GM12878 (cell line): ENCODE results near the gene MIGA2. TPM values are rescaled to one million over a fixed set of nuclear protein-coding genes. Genes with fewer than 3 reads are reported as not detected.

Experiments
- ATAC-seq: fragments of 200-7000 bp; cut with Tn5 transposase; 3 replicates; pipeline ENCODE4 v1.9.1; 2020; ENCODE audit warnings: mild to moderate bottlenecking, moderate library complexity
- BruUV-seq: library from RNA; stranded (reverse); fragments of 400-500 nt; replicated peaks from 2 replicates; lab custom pipeline; 2021; lab: Mats Ljungman, UMichigan
- CTCF ChIA-PET: fragments of 300-600 bp; sonication (Branson Sonifier 250); formaldehyde crosslinking; extraction: SDS; loops from one replicate; lab custom pipeline; 2021; ENCODE audit warnings: inconsistent platforms; lab: Yijun Ruan, JAX
- POLR2A ChIA-PET: fragments of 350-600 bp; formaldehyde crosslinking; extraction: SDS; loops from one replicate; lab custom pipeline; 2021; ENCODE audit warnings: inconsistent platforms; lab: Charles Lee
- RAD21 ChIA-PET: fragments of 300-600 bp; sonication (Branson Sonifier 250); formaldehyde crosslinking; loops from one replicate; lab custom pipeline; 2023; ENCODE audit warnings: antibody characterized with exemption; ENCODE audit not compliant: unreplicated experiment; lab: Charles Lee
- SMC1A ChIA-PET: fragments of 300-600 bp; sonication (Branson Sonifier 250); formaldehyde crosslinking; loops from one replicate; lab custom pipeline; 2023; ENCODE audit not compliant: unreplicated experiment, uncharacterized antibody; lab: Charles Lee
- DNase-seq: peaks from one replicate; pipeline ENCODE4 v3.0.0-alpha.2; 2011; ENCODE audit warnings: low read depth, low spot score
- FAIRE-seq: peaks from 3 replicates; lab custom pipeline; 2011; peaks lifted over from hg19 to GRCh38; lab: Jason Lieb, UNC
- H2AFZ ChIP-seq: 2 replicates; pipeline ENCODE4 v1.6.0; 2011; ENCODE audit warnings: low read depth, low read length, control low read depth; ENCODE audit not compliant: control insufficient read depth
- H3K27ac ChIP-seq: 2 replicates; pipeline ENCODE4 v1.5.1; 2011; ENCODE audit warnings: control low read depth; ENCODE audit not compliant: control insufficient read depth, insufficient read depth
- H3K27me3 ChIP-seq, 2 experiments: replicated peaks in 1 of 2; 2 replicates each; pipeline versions ENCODE4 v1.6.0 to v1.6.1; 2011; ENCODE audit warnings: low read length in 1 of 2; ENCODE audit not compliant: control insufficient read depth in 2 of 2, insufficient read depth in 2 of 2
- H3K36me3 ChIP-seq, 2 experiments: 2 replicates each; pipeline ENCODE4 v1.5.1; 2011; ENCODE audit warnings: low read length in 1 of 2; ENCODE audit not compliant: control insufficient read depth in 2 of 2, insufficient read depth in 2 of 2
- H3K4me1 ChIP-seq: 2 replicates; pipeline ENCODE4 v1.6.1; 2011; ENCODE audit warnings: mild to moderate bottlenecking, low read length, moderate library complexity, mixed read lengths; ENCODE audit not compliant: control insufficient read depth, insufficient read depth
- H3K4me2 ChIP-seq: 2 replicates; pipeline ENCODE4 v1.6.0; 2011; ENCODE audit warnings: control low read depth; ENCODE audit not compliant: control insufficient read depth, insufficient read depth
- H3K4me3 ChIP-seq: fragments of 200-600 bp; sonication (generic); 2 replicates; pipeline ENCODE4 v1.5.1; 2016
- H3K79me2 ChIP-seq: 2 replicates; pipeline ENCODE4 v1.6.0; 2011; ENCODE audit warnings: low read length; ENCODE audit not compliant: control insufficient read depth, insufficient read depth
- H3K9ac ChIP-seq: 2 replicates; pipeline ENCODE4 v1.8.0; 2011; ENCODE audit warnings: low read length, control low read depth, mixed read lengths; ENCODE audit not compliant: control insufficient read depth, insufficient read depth
- H3K9me3 ChIP-seq: replicated peaks from 3 replicates; pipeline ENCODE4 v1.5.1; 2011; ENCODE audit warnings: mild to moderate bottlenecking, low read length; ENCODE audit not compliant: control insufficient read depth, insufficient read depth
- H4K20me1 ChIP-seq: 2 replicates; pipeline ENCODE4 v1.6.0; 2011; ENCODE audit not compliant: control insufficient read depth, insufficient read depth
- BACH1 ChIP-seq: fragments of 450-650 bp; IDR thresholded peaks from 2 replicates; pipeline ENCODE4 v1.6.1; 2017; ENCODE audit warnings: mild to moderate bottlenecking, borderline replicate concordance
- BHLHE40 ChIP-seq, 2 experiments: fragments of 450-650 bp in 1 of 2; IDR thresholded peaks; 2 replicates each; pipeline ENCODE4 v1.6.1; 2011 to 2017; ENCODE audit warnings: low read depth in 2 of 2, borderline replicate concordance in 1 of 2, improper control_type of control experiment in 1 of 2, low read length in 1 of 2, mild to moderate bottlenecking in 1 of 2
- EZH2 ChIP-seq: IDR thresholded peaks from 2 replicates; pipeline ENCODE4 v1.6.1; 2012; ENCODE audit warnings: low read depth, mild to moderate bottlenecking, control low read depth, inconsistent platforms, low read length, borderline replicate concordance; ENCODE audit not compliant: control insufficient read depth
- MTA3 ChIP-seq: IDR thresholded peaks from 2 replicates; pipeline ENCODE4 v1.6.1; 2012; ENCODE audit warnings: low read length, inconsistent platforms, borderline replicate concordance
- NFXL1 ChIP-seq: fragments of 450-650 bp; IDR thresholded peaks from 2 replicates; pipeline ENCODE4 v1.6.1; 2017; ENCODE audit warnings: antibody characterized with exemption, mild to moderate bottlenecking, borderline replicate concordance
- NFYA ChIP-seq: IDR thresholded peaks from 2 replicates; pipeline ENCODE4 v1.6.1; 2011; ENCODE audit warnings: low read depth, mild to moderate bottlenecking, low read length, improper control_type of control experiment, borderline replicate concordance
- PML ChIP-seq: IDR thresholded peaks from 2 replicates; pipeline ENCODE4 v1.6.1; 2012; ENCODE audit warnings: low read length, inconsistent platforms
- RAD21 ChIP-seq: IDR thresholded peaks from 2 replicates; pipeline ENCODE4 v1.6.1; 2011; ENCODE audit warnings: mild to moderate bottlenecking, low read depth, low read length, moderate library complexity; ENCODE audit not compliant: insufficient read depth
- RUNX3 ChIP-seq: IDR thresholded peaks from 2 replicates; pipeline ENCODE4 v1.6.1; 2012; ENCODE audit warnings: low read length, inconsistent platforms
- SMARCA5 ChIP-seq: fragments of 450-650 bp; IDR thresholded peaks from 2 replicates; pipeline ENCODE4 v1.6.1; 2017; ENCODE audit warnings: mild to moderate bottlenecking
- SMC3 ChIP-seq: IDR thresholded peaks from 2 replicates; pipeline ENCODE4 v1.6.1; 2011; ENCODE audit warnings: low read length, improper control_type of control experiment, borderline replicate concordance
- ZNF384 ChIP-seq: IDR thresholded peaks from 2 replicates; pipeline ENCODE4 v1.6.1; 2012; ENCODE audit warnings: low read depth, mild to moderate bottlenecking, low read length, improper control_type of control experiment, borderline replicate concordance
- ZZZ3 ChIP-seq: IDR thresholded peaks from 2 replicates; pipeline ENCODE4 v1.6.1; 2011; ENCODE audit warnings: low read depth; ENCODE audit not compliant: control insufficient read depth, insufficient read length
- WGBS: methylation state at CpG from one replicate; pipeline ENCODE4 v1.1.6; 2016; ENCODE audit warnings: low lambda C conversion rate; ENCODE audit not compliant: insufficient replicate concordance, insufficient coverage; ENCODE audit errors: missing lambda C conversion rate; 5-methylcytosine and 5-hydroxymethylcytosine counted together
- in situ Hi-C: fragments of 300-500 bp; cut with MboI; formaldehyde crosslinking; loops from 9 replicates; pipeline ENCODE4 v1.14.3; 2018; ENCODE audit warnings: mixed read lengths
- intact Hi-C: fragments of 100-400 bp; cut with micrococcal nuclease; formaldehyde crosslinking; loops from one replicate; pipeline ENCODE4 v1.14.2; 2022; ENCODE audit not compliant: unreplicated experiment
- polyA plus RNA-seq, 11 experiments: library from polyadenylated mRNA; depleted of rRNA in 4 of 11; unstranded in 6 of 11; stranded (reverse) in 5 of 11; fragments of >200 nt; fragmentation: Nextera tagmentation in 4 of 11; fragmentation: Illumina TruSeq in 1 of 11; extraction: Ambion mirVana in 4 of 11; extraction: Trizol in 1 of 11; gene quantifications; 1 replicate in 1 of 11; 2 replicates in 10 of 11; pipeline versions ENCODE4 v1.2.1 to v1.2.3, GENCODE V29; 2011 to 2016; ENCODE audit warnings: inconsistent platforms in 2 of 11, missing spikeins in 2 of 11, low read depth in 1 of 11
- total RNA-seq, 4 experiments: library from RNA; depleted of rRNA in 3 of 4; stranded (reverse); fragments of >200 nt in 3 of 4; fragmentation: Illumina TruSeq in 1 of 4; extraction: Trizol in 1 of 4; gene quantifications; 2 replicates each; pipeline versions ENCODE4 v1.2.1 to v1.2.3, GENCODE V29; 2013 to 2021
- TF ChIP-seq, protein P1 (sequence below): IDR thresholded peaks from 2 replicates; pipeline ENCODE4 v1.6.1; 2011; ENCODE audit warnings: low read depth, mild to moderate bottlenecking, low read length, moderate library complexity, borderline replicate concordance; ENCODE audit errors: extremely low read depth
- TF ChIP-seq, protein P2 (sequence below): IDR thresholded peaks from 2 replicates; pipeline ENCODE4 v1.6.1; 2011; ENCODE audit warnings: borderline replicate concordance, low read depth, mild to moderate bottlenecking, moderate library complexity, low read length; ENCODE audit not compliant: insufficient read depth, poor library complexity, severe bottlenecking
- TF ChIP-seq, protein P3 (sequence below): fragments of 450-650 bp; formaldehyde crosslinking; IDR thresholded peaks from 2 replicates; pipeline ENCODE4 v1.4.0; 2022; ENCODE audit warnings: mild to moderate bottlenecking, moderate library complexity

The MIGA2 gene
- total and polyA plus RNA-seq, 10 of the 15 experiments (the other 5 are each of a cell fraction or from before 2014, with no cell fraction given): 0.14 to 31.0 (median 12.7) TPM

DNA sequence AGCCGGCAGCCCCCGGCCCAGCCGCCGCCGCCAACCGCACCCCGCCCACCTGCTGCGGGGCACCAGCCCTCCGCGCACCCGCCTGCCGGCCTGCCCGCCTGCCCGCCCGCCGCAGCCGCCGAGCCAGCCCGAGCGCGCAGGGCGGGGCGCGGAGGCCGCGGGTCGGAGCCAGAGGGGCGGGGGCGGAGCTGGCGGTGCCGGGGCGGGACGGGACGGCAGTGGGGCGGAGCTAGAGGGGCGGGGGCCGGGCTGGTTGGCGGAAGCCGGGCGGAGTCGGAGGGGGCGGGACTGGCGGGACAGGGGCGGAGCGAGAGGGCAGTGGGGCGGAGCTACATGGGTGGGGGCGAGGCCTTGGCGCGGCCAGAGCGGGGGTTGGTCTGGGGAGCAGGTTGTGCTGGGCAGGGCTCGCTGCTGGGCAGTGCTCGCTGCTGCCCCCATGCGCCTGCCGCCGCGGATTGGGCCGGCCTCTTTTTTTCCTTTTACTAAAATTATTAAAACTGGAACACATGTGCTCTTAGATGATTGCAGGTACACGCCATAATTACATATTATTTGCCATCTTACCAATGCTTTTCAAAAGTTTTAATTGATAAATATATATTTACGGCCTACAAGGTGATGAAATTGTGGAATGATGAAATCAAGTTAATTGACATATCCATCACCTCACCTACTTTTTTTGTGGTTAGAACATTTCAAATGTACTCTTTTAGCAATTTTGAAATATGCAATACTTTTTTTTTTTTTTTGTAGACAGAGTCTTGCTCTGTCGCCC, 8.0 kb upstream of the MIGA2 start, which contains the start of gene SH3GLB2:
Gene SH3GLB2 (minus strand): TSS at position 140 of the 775 bp plus-strand sequence. CDS start 177 bp downstream, outside the sequence.
- ATAC-seq (peak; percentile 95), DNase-seq (peak; percentile 72), FAIRE-seq (no peak)
- Histone ChIP-seq H3K4me3 (peak within 1 kb of the TSS; percentile 78), H3K27ac (peak within 1 kb of the TSS; percentile 74), H3K9me3 (no peaks in the 10 kb centered on the region), H3K36me3 (no peaks in the 10 kb centered on the region), H3K4me1 (peaks cover 8% of the 10 kb centered on the region), H2AFZ (peak within 1 kb of the TSS; percentile 51), H3K79me2 (peaks cover 13% of the 10 kb centered on the region), H3K27me3 (no peaks in the 10 kb centered on the region), H3K9ac (peak within 1 kb of the TSS; percentile 78; the same call in 1 of the 2 replicates), H4K20me1 (no peaks in the 10 kb centered on the region), H3K4me2 (peak within 1 kb of the TSS; percentile 100)
- ChIA-PET CTCF (interaction anchor here (0.6 to 1.5 kb wide), 5 partner anchors 8 to 1033 kb away, joined by 3 to 5 read pairs (median 3); partner anchors contain the start of gene DOLPP1), SMC1A (interaction anchor here (1.0 kb wide), 1 partner anchor 112 kb away, joined by 3 read pairs; no protein-coding TSS in a partner anchor), RAD21 (interaction anchor here (0.6 to 1.0 kb wide), 9 partner anchors 9 to 712 kb away, joined by 3 to 6 read pairs (median 3); partner anchors contain the start of gene SPOUT1), POLR2A (interaction anchor here (0.6 to 1.7 kb wide), 5 partner anchors 8 to 691 kb away, joined by 3 to 8 read pairs (median 6); partner anchors contain the start of genes DOLPP1, MIGA2 and URM1)
- BruUV-seq: no TSS peak
- intact Hi-C loops (no loop called here), in situ Hi-C loops (no loop called here)
- WGBS: 8% methylated on average over 14 of the region's 60 CpGs
- peak; percentile 12; the same call in 1 of the 2 replicates for TF ChIP-seq RUNX3
- peak; percentile 8 to 36; a peak in 2 of 4 replicates for TF ChIP-seq BHLHE40 (IDR thresholded peaks at IDR 0.05; ENCODE audit: borderline replicate concordance in 1 of 2, low read depth in 2 of 2, low read length in 1 of 2)
- peak; percentile 22; the same call in 1 of the 2 replicates for TF ChIP-seq RAD21
- TF ChIP-seq ZZZ3: no peak
- peak; percentile 12; the same call in 1 of the 2 replicates for TF ChIP-seq SMARCA5
- TF ChIP-seq, protein P1, sequence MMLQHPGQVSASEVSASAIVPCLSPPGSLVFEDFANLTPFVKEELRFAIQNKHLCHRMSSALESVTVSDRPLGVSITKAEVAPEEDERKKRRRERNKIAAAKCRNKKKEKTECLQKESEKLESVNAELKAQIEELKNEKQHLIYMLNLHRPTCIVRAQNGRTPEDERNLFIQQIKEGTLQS: no peak
- TF ChIP-seq BACH1: peak; percentile 9; the same call in 1 of the 2 replicates
- no peak for TF ChIP-seq EZH2
- TF ChIP-seq NFXL1: no peak
- TF ChIP-seq, protein P2, sequence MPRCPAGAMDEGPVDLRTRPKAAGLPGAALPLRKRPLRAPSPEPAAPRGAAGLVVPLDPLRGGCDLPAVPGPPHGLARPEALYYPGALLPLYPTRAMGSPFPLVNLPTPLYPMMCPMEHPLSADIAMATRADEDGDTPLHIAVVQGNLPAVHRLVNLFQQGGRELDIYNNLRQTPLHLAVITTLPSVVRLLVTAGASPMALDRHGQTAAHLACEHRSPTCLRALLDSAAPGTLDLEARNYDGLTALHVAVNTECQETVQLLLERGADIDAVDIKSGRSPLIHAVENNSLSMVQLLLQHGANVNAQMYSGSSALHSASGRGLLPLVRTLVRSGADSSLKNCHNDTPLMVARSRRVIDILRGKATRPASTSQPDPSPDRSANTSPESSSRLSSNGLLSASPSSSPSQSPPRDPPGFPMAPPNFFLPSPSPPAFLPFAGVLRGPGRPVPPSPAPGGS: no peak
- no peak for TF ChIP-seq PML
- TF ChIP-seq, protein P3, sequence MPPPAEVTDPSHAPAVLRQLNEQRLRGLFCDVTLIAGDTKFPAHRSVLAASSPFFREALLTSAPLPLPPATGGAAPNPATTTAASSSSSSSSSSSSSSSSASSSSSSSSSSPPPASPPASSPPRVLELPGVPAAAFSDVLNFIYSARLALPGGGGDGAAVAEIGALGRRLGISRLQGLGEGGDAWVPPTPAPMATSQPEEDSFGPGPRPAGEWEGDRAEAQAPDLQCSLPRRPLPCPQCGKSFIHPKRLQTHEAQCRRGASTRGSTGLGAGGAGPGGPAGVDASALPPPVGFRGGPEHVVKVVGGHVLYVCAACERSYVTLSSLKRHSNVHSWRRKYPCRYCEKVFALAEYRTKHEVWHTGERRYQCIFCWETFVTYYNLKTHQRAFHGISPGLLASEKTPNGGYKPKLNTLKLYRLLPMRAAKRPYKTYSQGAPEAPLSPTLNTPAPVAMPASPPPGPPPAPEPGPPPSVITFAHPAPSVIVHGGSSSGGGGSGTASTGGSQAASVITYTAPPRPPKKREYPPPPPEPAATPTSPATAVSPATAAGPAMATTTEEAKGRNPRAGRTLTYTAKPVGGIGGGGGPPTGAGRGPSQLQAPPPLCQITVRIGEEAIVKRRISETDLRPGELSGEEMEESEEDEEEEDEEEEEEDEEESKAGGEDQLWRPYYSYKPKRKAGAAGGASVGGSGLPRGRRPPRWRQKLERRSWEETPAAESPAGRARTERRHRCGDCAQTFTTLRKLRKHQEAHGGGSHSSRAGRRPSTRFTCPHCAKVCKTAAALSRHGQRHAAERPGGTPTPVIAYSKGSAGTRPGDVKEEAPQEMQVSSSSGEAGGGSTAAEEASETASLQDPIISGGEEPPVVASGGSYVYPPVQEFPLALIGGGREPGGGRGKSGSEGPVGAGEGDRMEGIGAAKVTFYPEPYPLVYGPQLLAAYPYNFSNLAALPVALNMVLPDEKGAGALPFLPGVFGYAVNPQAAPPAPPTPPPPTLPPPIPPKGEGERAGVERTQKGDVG (CRISPR knock-in tag): no peak
- TF ChIP-seq ZNF384: peak; percentile 42; the same call in 1 of the 2 replicates
- peak; percentile 22; the same call in 1 of the 2 replicates for TF ChIP-seq SMC3
- no peak for TF ChIP-seq MTA3
- TF ChIP-seq NFYA: no peak
